ES-I3 (cell line): Measurements from ENCODE around the gene MARVELD3.
"Not testable (repeated sequence)": the region's sequence is repeated elsewhere in the genome, so short reads cannot be mapped to it uniquely, and the experiment has no call there.

ENCODE experiments used
- H3K36me3 ChIP-seq: 2 replicates; pipeline ENCODE4 v1.6.1; 2013; ENCODE audit warnings: mild to moderate bottlenecking, low read length, control low read depth, moderate library complexity; ENCODE audit not compliant: insufficient read depth
- H3K4me1 ChIP-seq: 2 replicates; pipeline ENCODE4 v1.6.1; 2013; ENCODE audit warnings: mild to moderate bottlenecking, control low read depth, low read length; ENCODE audit not compliant: insufficient read depth
- H3K9ac ChIP-seq: 2 replicates; pipeline ENCODE4 v1.6.1; 2013; ENCODE audit warnings: low read depth, mild to moderate bottlenecking, low read length, moderate library complexity
- H3K9me3 ChIP-seq: 2 replicates; pipeline ENCODE4 v1.6.1; 2013; ENCODE audit warnings: mild to moderate bottlenecking, low read length, moderate library complexity; ENCODE audit not compliant: control insufficient read depth, insufficient read depth

The MARVELD3 gene

DNA sequence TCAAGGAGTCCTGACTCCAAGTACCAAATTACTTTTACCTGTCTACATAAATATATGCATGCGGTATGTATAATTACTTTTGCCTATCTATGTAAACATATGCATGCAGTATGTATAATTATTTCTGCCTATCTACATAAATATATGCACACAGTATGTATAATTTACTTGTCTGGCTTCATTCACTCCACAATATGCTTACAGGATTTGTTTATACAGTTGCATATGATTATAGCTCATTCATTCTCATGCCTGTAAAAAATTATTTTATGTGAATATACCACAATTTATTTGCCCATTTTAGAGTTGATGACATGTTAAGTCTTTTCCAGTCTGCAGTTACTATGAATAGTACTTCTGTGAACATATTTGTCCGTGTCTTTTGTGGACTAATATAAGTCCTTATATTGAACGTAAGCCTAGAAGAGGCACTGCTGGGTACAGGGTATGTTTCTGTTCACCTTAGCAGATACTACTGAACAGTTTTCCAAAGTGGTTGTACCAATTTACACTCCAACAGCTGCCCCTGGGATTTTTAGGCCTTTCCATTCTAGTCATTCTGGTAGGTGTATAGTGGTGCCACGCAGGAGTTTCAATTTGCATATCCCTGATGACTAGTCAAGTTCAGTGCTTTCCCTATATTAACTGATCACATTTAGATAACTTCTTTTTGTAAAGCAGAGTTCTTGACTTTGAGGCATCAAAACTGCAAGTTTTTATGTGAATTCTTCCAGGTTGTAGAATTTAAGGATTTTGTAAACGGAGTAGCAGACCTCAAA is 47.0 kb downstream of the MARVELD3 start:
- no peak overlapping the region for H3K9ac ChIP-seq
- peaks cover 9% of the 10 kb centered on the region for H3K36me3 ChIP-seq
- H3K4me1 ChIP-seq = no peaks in the 10 kb centered on the region
- H3K9me3 ChIP-seq = no peaks in the 10 kb centered on the region

DNA sequence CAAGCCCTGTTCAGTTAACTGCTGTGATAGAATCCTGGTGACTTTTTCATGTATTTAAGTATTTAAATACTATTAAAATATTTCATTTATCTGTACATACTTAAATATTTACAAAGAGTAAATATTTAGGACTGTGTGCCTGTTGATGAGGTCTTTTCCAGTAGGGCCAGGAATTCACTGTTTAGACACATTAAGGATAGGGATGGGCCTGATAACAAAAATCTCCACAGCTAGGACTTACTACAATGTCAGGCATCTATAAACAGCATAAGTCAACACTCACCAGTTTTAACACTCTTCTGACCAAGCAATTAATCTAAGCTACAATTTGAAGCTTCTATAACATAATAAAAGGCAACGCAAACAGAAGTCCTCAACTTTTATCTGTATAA is 47.6 kb downstream of the MARVELD3 start:
- peaks cover 10% of the 10 kb centered on the region for H3K36me3 ChIP-seq
- no peak overlapping the region for H3K9ac ChIP-seq
- no peaks in the 10 kb centered on the region for H3K9me3 ChIP-seq
- H3K4me1 ChIP-seq = no peaks in the 10 kb centered on the region

DNA sequence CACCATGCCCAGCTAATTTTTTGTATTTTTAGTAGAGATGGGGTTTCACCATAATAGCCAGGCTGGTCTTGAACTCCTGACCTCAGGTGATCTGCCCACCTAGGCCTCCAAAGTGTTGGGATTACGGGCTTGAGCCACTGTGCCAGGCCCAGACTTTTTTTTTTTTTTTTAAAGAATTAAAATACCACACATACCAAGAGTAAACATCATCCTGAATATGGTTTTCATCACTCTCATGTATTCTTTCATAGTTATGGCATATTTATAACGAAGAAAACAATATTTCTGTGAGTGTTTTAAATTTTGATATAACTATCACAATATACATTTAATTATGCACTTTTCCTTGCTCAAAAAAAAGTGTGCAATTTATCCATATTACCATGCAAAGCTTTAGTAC is 48.2 kb downstream of the MARVELD3 start:
- Histone ChIP-seq H3K4me1 (no peaks in the 10 kb centered on the region), H3K9ac (no peak overlapping the region), H3K9me3 (no peaks in the 10 kb centered on the region), H3K36me3 (peaks cover 16% of the 10 kb centered on the region)

DNA sequence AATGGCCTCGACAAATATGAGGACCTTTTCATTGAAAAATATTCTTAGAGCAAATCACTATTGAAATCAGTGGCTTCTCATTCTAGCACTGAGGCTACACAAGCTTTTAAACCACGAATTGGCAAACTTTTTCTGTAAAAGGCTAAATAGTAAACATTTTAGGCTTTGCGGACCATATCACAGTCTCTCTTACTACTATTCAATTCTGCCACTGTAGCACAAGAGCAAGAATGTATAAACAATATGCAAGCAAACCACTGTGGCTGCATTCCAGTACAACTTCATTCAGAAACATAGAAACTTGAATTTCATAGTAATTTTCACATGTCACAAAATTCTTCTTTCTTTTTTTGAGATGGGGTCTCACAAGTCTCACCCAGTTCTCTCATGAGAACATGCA is 49.4 kb downstream of the MARVELD3 start:
- Histone ChIP-seq H3K9ac (no peak overlapping the region), H3K9me3 (no peaks in the 10 kb centered on the region), H3K4me1 (no peaks in the 10 kb centered on the region), H3K36me3 (peaks cover 17% of the 10 kb centered on the region)

DNA sequence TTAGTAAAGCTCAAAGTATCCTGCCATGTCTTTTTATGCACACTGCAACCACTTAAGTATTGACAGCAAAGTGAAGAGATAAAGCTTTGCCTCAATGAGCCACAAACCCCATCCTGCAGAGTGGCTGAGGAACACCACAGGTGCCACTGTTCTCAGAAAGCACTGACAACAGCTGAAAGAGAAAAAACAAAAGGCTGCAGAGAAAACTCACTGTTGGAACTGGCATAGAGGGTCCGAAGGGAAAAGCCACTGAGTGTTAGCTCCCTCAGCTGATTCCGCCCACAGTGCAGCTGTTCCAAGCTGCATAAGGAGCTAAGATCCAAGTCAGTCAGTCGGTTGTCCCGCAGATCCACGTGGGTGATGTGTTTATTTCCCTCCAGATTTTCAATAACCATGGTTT is 50.3 kb downstream of the MARVELD3 start:
- H3K9me3 ChIP-seq = no peaks in the 10 kb centered on the region
- no peak overlapping the region for H3K9ac ChIP-seq
- no peaks in the 10 kb centered on the region for H3K4me1 ChIP-seq
- H3K36me3 ChIP-seq = peaks cover 17% of the 10 kb centered on the region

DNA sequence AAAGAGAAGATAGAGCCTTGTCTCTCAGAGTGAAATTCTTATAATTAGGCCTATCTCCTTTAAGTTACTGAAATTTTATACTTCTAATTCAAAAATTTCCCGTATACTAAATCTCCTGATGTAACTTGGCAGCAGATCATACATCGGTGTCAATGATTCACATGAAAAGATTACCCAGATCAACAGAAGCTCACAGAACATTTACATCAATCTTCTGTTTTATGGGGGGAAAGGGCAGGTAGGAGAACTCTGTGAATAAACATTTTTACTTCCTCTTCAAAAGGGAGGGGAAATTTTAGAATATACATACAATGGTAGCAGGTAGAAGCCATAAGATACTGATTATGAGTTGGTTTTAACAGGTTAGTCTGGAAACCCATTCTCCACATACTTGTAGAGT is 55.4 kb downstream of the MARVELD3 start:
- Histone ChIP-seq H3K4me1 (no peaks in the 10 kb centered on the region), H3K36me3 (peaks cover 8% of the 10 kb centered on the region; the same call in 1 of the 2 replicates), H3K9me3 (no peaks in the 10 kb centered on the region), H3K9ac (no peak overlapping the region)

DNA sequence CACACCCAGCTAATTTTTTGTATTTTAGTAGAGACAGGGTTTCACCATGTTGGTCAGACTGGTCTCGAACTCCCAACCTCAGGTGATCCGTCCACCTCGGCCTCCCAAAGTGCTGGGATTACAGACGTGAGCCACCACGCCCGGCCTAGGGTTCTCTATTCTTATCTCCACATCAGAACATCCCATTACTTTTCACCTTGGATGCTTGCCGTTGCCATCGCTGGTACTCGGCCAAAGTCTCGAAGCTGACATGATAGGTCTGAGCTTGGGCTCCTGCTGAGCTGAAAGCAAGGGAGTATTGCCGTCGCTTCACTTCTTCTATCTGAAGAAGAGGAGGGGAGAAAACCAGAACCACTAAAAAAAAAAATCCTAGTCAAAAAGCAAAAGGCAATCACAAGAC is 58.3 kb downstream of the MARVELD3 start:
- not testable (repeated sequence) for H3K9me3 ChIP-seq, H3K36me3 ChIP-seq, H3K4me1 ChIP-seq, H3K9ac ChIP-seq
